Ectodermal cell (in vitro differentiated cells): Measurements from ENCODE around the gene MRPS34.
"Not testable (repeated sequence)": the region's sequence is repeated elsewhere in the genome, so short reads cannot be mapped to it uniquely, and the experiment has no call there.

ENCODE experiments used
- H3K27ac ChIP-seq: 2 replicates; pipeline ENCODE4 v1.7.0; 2013; ENCODE audit warnings: mild to moderate bottlenecking, low read depth, low read length; ENCODE audit not compliant: insufficient read depth, poor library complexity, severe bottlenecking
- H3K27me3 ChIP-seq: 2 replicates; pipeline ENCODE4 v1.7.0; 2013; ENCODE audit warnings: mild to moderate bottlenecking, low read length; ENCODE audit not compliant: insufficient read depth, control insufficient read depth, poor library complexity, severe bottlenecking
- H3K36me3 ChIP-seq: one replicate; pipeline ENCODE4 v1.7.0; 2013; ENCODE audit warnings: low read length; ENCODE audit not compliant: control insufficient read depth, insufficient read depth
- H3K4me1 ChIP-seq: one replicate; pipeline ENCODE4 v1.7.0; 2013; ENCODE audit warnings: low read length; ENCODE audit not compliant: control insufficient read depth, insufficient read depth
- H3K4me3 ChIP-seq: 2 replicates; pipeline ENCODE4 v1.7.0; 2013; ENCODE audit warnings: low read depth, low read length, control low read depth; ENCODE audit not compliant: insufficient read depth
- H3K9me3 ChIP-seq: 2 replicates; pipeline ENCODE4 v1.7.0; 2013; ENCODE audit warnings: mild to moderate bottlenecking, low read length, moderate library complexity; ENCODE audit not compliant: control insufficient read depth
- WGBS, 2 experiments: methylation state at CpG; one replicate each; pipeline ENCODE4 v1.1.7; 2013; ENCODE audit warnings: missing lambda C conversion rate in 2 of 2; 5-methylcytosine and 5-hydroxymethylcytosine counted together

MRPS34 gene

DNA sequence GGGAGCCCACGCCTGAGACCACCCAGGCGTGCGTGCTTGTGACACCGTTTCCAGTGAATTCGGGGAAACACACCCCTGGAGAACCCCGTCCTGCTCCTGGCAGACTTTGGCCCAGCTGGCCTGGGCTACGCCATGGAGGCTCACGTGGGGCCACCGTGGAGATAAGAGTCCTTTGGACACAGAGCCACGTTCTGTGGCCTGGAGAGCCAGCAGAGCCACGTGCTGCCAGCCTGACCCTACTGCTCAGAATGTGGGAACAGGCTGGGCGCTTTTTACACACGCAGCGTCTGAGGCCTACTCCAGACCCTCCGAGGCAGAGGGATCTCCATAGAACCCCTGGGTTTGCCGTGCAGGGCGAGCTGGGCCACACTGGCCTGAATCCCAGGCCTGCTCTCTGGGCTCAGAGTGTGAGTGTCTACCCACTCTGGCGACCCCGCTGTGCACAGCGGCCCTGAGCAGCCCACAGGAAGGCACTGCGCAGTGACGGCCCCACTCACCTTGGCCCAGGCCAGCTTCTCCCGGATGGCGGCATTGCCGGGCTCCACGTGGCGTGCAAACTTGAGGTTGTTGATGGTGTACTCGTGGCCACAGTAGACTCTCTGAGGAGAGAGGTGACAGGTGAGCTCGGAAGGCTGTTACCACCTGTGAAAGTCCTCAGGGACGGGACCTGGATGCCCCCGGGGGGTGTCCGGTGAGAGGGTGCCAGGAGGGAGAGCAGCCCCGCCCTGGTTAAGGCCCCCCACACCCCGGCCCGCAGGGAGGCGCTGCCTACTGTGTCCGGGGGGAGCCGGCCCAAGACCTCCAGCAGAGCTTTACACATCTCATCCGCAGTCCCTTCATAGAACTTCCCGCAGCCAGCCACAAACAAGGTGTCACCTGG, 43.7 kb upstream of the MRPS34 start:
- Histone ChIP-seq H3K9me3 (no peaks in the 10 kb centered on the region), H3K36me3 (no peaks in the 10 kb centered on the region), H3K4me3 (no peak overlapping the region), H3K27ac (no peak overlapping the region), H3K27me3 (no peaks in the 10 kb centered on the region), H3K4me1 (peaks cover 5% of the 10 kb centered on the region)
- 96% methylated on average over 40 of the region's 40 CpGs for WGBS, 2 experiments

DNA sequence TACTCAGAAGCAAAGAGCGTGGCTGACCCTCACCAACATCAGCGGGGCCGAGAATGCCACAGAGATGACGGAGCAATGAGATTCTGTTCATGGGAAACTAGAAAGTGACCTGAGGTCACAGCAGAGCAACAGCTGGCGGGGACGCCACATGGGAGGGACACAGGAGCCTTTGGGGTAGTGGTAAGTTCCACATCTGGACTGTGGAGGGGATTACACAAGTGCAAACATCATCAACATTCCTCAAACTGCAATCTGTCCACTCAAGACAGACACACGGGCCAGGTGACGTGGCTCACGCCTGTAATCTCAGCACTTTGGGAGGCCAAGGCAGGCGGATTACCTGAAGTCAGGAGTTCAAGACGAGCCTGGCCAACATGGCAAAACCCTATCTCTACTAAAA, 42.5 kb upstream of the MRPS34 start:
- no peak overlapping the region for H3K27ac ChIP-seq
- no peak overlapping the region for H3K4me3 ChIP-seq
- H3K4me1 ChIP-seq: peaks cover 5% of the 10 kb centered on the region
- H3K36me3 ChIP-seq: no peaks in the 10 kb centered on the region
- no peaks in the 10 kb centered on the region for H3K9me3 ChIP-seq
- WGBS, 2 experiments: 93 to 95% methylated on average over 11 of the region's 11 CpGs
- H3K27me3 ChIP-seq: no peaks in the 10 kb centered on the region

GRCh38 chr16:1812732-1813163, 39.8 kb upstream of the MRPS34 start:
- WGBS, 2 experiments: 45 to 47% methylated on average over 17 of the region's 17 CpGs
- Histone ChIP-seq H3K27ac (no peak overlapping the region), H3K27me3 (no peaks in the 10 kb centered on the region), H3K36me3 (no peaks in the 10 kb centered on the region), H3K4me3 (no peak overlapping the region), H3K9me3 (no peaks in the 10 kb centered on the region), H3K4me1 (peaks cover 5% of the 10 kb centered on the region)

- 93% methylated on average over 16 of the region's 16 CpGs for WGBS, 2 experiments
- Histone ChIP-seq H3K27ac (no peak overlapping the region), H3K36me3 (no peaks in the 10 kb centered on the region)
Observed at GRCh38 chr16:1810536-1810935, 37.6 kb upstream of the MRPS34 start.

GRCh38 chr16:1810106-1810505, 37.2 kb upstream of the MRPS34 start:
- 95 to 97% methylated on average over 16 of the region's 16 CpGs for WGBS, 2 experiments
- no peak overlapping the region for H3K4me3 ChIP-seq
- peaks cover 5% of the 10 kb centered on the region for H3K4me1 ChIP-seq
- H3K36me3 ChIP-seq: no peaks in the 10 kb centered on the region
- no peaks in the 10 kb centered on the region for H3K27me3 ChIP-seq
- no peak overlapping the region for H3K27ac ChIP-seq
- no peaks in the 10 kb centered on the region for H3K9me3 ChIP-seq

More at GRCh38 chr16:1810536-1810935, 37.6 kb upstream of the MRPS34 start:
- Histone ChIP-seq H3K4me3 (no peak overlapping the region), H3K9me3 (no peaks in the 10 kb centered on the region), H3K27me3 (no peaks in the 10 kb centered on the region), H3K4me1 (peaks cover 5% of the 10 kb centered on the region)

DNA sequence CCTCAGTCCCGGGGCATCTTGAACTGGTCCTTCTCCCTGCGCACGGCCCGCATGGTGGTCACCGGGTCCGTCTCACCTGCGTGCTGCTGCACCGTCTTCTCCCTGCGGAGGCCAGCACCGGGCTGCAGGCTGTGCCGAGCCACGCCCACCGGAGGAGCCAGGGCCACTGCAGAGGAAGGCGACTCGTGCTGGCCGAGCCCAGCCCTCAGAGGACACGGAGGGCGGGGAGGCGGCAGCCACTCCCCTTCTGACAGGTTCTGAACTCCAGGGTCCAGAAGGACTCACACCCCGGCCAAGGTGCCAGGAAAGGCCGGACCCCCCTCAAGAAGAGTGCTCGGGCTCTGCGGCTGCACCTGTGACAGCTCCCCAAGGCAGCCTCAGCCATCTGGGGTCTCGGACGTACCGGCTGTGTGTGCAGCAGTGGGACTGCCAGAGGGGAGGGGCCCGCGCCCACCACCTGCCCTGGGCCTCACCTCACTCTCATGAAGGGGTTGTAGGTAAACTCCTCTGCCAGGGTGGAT, 36.4 kb upstream of the MRPS34 start:
- Histone ChIP-seq H3K4me3 (no peak overlapping the region), H3K36me3 (no peaks in the 10 kb centered on the region), H3K4me1 (peaks cover 5% of the 10 kb centered on the region), H3K9me3 (no peaks in the 10 kb centered on the region), H3K27me3 (no peaks in the 10 kb centered on the region), H3K27ac (no peak overlapping the region)
- WGBS, 2 experiments: 64 to 69% methylated on average over 28 of the region's 28 CpGs

GRCh38 chr16:1808691-1809090, 35.8 kb upstream of the MRPS34 start:
- H3K27ac ChIP-seq: no peak overlapping the region

GRCh38 chr16:1807626-1808025, 34.7 kb upstream of the MRPS34 start:
- no peak overlapping the region for H3K27ac ChIP-seq
- no peaks in the 10 kb centered on the region for H3K27me3 ChIP-seq
- H3K4me1 ChIP-seq: peaks cover 2% of the 10 kb centered on the region
- H3K9me3 ChIP-seq: no peaks in the 10 kb centered on the region
- H3K4me3 ChIP-seq: no peak overlapping the region
- no peaks in the 10 kb centered on the region for H3K36me3 ChIP-seq
- 85 to 86% methylated on average over 10 of the region's 10 CpGs for WGBS, 2 experiments

More at GRCh38 chr16:1808691-1809090, 35.8 kb upstream of the MRPS34 start:
- WGBS, 2 experiments: 80% methylated on average over 18 of the region's 18 CpGs
- H3K27me3 ChIP-seq: no peaks in the 10 kb centered on the region
- no peaks in the 10 kb centered on the region for H3K36me3 ChIP-seq
- H3K4me1 ChIP-seq: peaks cover 5% of the 10 kb centered on the region
- no peak overlapping the region for H3K4me3 ChIP-seq
- H3K9me3 ChIP-seq: no peaks in the 10 kb centered on the region

DNA sequence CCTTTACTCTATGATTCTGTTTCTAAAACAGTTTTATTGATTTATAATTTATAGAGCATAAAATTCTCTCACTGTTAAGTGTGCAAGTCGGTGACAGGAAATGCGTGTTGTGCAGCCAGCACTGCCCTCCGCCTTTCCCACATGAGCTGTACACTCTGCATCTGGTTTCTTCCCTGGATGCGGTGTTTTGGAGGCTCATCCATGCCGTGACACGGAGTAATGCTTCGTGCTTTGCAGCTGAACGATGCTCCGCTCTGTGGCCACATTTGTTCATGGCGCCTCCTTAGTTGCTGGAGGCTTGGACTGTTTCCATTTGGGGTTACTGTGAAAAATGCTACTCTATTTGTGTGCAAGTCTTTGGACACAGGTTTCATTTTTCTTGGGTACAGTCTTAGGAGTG, 27.8 kb upstream of the MRPS34 start:
- Histone ChIP-seq H3K27me3 (no peaks in the 10 kb centered on the region), H3K4me3 (no peak overlapping the region), H3K9me3 (no peaks in the 10 kb centered on the region), H3K27ac (no peak overlapping the region), H3K4me1 (no peaks in the 10 kb centered on the region), H3K36me3 (no peaks in the 10 kb centered on the region)
- WGBS, 2 experiments: 84 to 86% methylated on average over 10 of the region's 10 CpGs

GRCh38 chr16:1799263-1799662, 26.3 kb upstream of the MRPS34 start:
- WGBS, 2 experiments: 74 to 81% methylated on average over 4 of the region's 5 CpGs
- H3K4me1 ChIP-seq, H3K27me3 ChIP-seq, H3K9me3 ChIP-seq, H3K27ac ChIP-seq, H3K36me3 ChIP-seq, H3K4me3 ChIP-seq: not testable (repeated sequence)
